ENCODE data around the gene RAB33B.
"Not testable (repeated sequence)": the region's sequence is repeated elsewhere in the genome, so short reads cannot be mapped to it uniquely, and the experiment has no call there.

The RAB33B gene

GRCh38 chr4:139461022-139461628 lies 7.2 kb downstream of the RAB33B start:
- peak; percentile 54 for DNase-seq (ENCODE audit: low read depth, low spot score)

- not testable (repeated sequence) for DNase-seq (ENCODE audit: low read depth, low spot score)
Observed at GRCh38 chr4:139464512-139464911, 10.6 kb downstream of the RAB33B start.

- DNase-seq (ENCODE audit: low read depth, low spot score), result no peak
Observed at GRCh38 chr4:139465922-139466321, 12.0 kb downstream of the RAB33B start.

GRCh38 chr4:139468756-139469155 lies 14.8 kb downstream of the RAB33B start:
- not testable (repeated sequence) for DNase-seq (ENCODE audit: low read depth, low spot score)

GRCh38 chr4:139469216-139469615 lies 15.3 kb downstream of the RAB33B start:
- DNase-seq (ENCODE audit: low read depth, low spot score), result no peak

DNA sequence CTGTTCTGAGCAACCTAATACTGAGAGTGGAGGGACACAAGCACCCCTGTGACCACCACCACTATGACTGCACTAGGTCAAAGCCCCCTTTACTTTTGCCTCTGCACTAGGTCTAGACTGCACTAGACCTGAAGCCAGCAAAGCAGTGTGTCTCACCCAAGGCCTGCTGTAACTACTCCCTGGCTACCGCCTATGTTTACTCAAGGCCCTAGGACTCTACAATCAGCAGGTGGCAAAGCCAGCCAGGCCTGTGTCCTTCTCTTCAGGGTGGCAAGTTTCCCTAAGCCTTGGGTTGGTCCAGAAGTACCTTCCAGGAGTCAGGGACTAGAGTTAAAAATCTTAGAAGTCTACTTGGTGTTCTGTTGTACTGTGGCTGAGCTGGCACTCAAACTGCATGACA lies 15.9 kb downstream of the RAB33B start:
- no peak for DNase-seq (ENCODE audit: low read depth, low spot score)

GRCh38 chr4:139470295-139470694 lies 16.4 kb downstream of the RAB33B start:
- DNase-seq (ENCODE audit: low read depth, low spot score), result no peak

DNA sequence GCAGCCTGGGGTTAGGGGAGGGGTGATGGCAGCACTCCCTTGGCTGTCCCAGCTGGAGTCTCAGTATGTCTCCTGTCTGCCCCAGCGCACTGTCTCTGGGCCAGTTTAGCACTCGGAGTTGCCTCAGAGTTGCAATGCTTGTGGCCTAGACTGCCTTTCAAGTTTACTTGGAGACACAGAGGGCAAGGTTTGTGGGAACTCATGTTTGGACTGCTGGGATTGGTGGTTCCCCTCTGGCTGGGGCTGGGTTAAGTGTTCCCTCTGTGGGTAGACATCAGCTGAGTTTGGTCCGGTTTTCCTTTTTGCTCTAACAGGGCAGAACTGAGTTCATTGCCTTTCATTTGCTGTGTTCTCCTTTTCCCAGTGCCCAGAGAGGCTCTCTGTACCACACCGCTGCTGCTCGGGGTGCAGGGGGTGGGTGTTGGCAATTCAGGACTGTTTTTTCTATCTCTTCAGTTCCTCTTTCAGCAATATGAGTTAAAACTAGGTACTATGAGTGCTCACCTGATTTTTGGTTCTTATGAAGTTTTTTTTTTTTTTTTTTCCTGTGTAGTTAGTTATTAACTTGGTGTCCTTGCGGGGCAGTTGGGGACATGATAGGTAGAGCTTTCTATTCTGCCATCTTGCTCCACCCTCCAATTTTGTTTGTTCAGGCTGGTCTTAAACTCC lies 17.2 kb downstream of the RAB33B start:
- DNase-seq (ENCODE audit: low read depth, low spot score), result no peak

DNA sequence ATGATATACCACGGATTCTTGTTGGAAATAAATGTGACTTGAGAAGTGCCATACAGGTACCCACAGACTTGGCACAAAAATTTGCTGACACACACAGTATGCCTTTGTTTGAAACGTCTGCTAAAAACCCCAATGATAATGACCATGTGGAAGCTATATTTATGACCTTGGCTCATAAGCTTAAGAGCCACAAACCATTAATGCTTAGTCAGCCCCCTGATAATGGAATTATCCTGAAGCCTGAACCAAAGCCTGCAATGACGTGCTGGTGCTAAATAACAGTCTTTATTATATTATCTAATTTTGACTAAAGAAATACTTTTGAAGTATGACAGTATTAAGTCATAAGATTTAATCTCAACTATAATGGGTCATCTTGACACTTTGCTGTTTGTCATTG lies 18.9 kb downstream of the RAB33B start:
- no peak for DNase-seq (ENCODE audit: low read depth, low spot score)

- DNase-seq (ENCODE audit: low read depth, low spot score), result no peak
Observed at GRCh38 chr4:139476363-139476762, 22.4 kb downstream of the RAB33B start.

DNA sequence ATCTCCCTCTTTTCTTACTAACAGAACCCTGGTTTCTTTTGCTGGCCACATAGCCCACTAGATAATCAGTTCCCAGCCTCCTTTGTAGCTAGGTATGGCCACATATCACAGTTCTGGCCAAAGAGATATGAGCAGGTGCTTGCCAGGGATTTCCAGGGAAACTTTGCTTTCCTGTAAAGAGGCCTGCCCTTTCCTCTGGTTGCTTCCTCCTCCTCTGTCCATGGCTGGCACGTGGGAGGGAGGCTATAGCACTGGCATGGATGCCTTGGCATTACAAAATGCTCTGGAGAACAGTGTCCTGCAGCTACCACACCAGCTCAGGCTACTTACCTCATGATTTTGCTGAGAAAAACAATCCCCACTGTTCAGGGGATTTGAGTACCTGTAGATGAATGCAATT lies 27.5 kb downstream of the RAB33B start:
- no peak for DNase-seq (ENCODE audit: low read depth, low spot score)

DNA sequence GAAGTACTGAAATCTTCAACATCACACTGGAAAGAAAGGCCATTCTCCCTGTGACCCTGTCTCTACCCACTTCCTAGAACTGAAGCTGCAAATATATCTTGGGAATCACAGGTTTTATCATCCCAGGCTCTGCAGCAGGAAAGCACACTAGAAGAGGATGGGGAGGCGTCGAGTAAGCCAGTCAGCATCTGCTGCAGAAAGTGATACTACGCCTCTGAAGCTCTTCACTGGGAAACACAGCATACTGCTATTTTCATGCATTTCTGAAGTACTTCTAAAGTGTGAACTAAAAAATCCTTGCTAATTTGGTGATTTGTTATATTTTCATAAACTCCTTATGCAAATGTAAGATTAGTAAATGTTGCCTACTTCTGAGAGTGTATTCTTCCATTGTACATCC lies 29.1 kb downstream of the RAB33B start:
- DNase-seq (ENCODE audit: low read depth, low spot score), result no peak

DNA sequence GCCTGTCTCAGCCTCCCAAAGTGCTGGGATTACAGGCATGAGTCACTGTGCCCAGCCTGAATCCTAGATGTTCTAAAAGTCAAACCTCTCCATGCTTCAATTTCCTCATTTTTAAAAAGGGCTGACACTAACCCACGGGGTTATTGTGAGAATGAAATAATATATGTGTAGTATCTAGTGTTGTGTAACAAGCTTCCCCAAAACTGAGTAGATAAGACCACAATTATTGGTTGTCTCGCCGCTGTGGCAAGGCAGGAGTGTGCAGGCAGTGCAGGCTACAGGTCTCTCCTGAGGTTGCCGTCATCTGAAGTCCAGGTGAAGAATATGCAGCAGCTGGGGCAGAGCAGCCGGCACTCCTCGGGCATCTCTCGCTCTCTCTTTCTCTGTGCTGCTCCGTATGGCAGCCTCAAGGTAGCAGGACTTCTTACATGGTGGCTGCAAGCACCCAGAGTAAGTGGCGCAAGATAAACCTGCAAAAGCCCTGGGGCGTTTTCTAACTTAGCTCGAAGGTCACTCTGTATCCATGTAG lies 30.9 kb downstream of the RAB33B start:
- DNase-seq (ENCODE audit: low read depth, low spot score), result no peak

DNA sequence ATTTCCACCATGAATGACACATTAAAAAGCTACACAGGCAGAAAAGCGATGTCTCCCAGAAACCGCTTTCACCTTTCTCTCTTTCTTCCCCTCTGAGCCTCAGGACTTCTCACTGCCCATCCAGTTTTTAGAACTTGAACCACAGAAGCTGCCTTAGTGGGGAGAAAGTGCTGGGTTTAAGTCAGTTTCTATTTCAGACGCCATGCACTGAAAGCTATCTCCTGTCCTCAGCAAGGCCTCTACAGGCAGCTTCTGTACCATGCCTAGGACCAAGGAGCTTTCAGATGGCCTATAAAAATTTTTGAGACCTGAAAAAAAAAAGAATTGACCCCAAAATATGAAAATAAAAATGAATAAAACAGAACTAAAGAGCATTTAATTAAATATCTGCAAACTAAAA lies 34.5 kb downstream of the RAB33B start:
- no peak for DNase-seq (ENCODE audit: low read depth, low spot score)

GRCh38 chr4:139489638-139490037 lies 35.7 kb downstream of the RAB33B start:
- no peak for DNase-seq (ENCODE audit: low read depth, low spot score)

- peak; percentile 38 for DNase-seq (ENCODE audit: low read depth, low spot score)
Observed at GRCh38 chr4:139492429-139492828, 38.5 kb downstream of the RAB33B start.

GRCh38 chr4:139493176-139493575 lies 39.3 kb downstream of the RAB33B start:
- DNase-seq (ENCODE audit: low read depth, low spot score), result no peak

- DNase-seq (ENCODE audit: low read depth, low spot score), result no peak
Observed at GRCh38 chr4:139499186-139499585, 45.3 kb downstream of the RAB33B start.

GRCh38 chr4:139501117-139501516 lies 47.2 kb downstream of the RAB33B start:
- no peak for DNase-seq (ENCODE audit: low read depth, low spot score)

DNA sequence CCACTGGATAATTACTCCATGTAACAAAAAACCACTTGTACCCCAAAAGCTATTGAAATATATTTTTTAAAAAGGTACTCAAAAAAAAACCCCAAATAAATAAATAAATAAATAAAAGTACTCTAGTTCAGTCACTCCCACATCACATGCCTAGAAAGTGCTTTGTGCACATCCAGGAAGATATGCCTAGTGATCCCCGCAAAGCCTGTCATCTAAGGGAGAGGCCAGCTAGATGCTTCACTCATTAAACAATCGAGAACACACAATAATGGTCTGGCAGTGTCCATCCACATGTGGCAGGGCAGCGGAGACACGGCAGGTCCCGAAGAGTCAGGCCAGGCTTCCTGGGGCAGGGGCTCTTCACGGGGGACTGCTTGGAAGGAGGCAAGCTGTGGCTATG lies 47.6 kb downstream of the RAB33B start:
- DNase-seq (ENCODE audit: low read depth, low spot score), result no peak

DNA sequence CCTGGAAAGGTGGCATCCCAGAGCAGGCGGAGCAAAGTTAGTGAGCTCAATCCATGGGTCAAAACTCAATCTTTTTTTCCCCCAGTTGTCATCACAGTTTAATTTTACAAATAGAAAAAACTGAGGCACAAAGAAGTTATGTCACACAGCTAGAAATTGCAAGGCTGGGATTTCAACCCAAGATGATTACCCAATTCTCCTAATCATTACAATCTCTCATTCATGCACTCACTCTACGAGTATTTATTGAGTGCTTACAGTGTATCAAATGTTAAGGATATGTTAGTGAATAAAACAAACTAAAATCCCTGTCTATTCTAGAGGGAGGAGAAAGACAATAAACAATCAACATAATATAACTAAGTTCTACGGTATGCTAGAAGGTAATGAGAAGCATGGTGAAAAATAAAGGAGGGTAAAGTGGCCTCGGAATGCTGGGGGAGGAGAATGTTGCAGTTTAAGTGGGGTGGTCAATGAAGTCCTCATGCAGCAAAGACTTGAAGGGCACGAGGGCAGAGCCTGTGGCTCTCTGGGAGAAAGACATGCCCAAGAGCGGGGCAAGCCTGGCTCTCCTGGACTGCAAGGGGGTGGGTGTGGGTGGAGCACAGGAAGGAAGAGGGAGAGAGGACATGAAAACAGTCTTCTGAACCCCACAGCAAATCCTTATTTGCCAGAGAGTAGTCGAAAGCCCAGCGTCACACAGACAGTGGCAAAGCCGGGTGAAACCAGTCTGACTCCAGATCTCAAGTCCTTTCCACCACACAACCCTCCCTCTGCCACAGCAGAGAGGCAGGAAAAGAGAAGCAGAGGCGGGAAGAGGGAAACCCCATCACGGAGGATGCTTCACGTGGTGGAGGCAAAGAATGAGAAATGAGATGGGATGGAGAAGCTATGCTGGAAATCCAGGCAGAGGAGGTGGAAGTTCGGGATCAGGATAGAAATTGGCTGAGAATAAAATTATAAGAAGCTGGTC lies 48.3 kb downstream of the RAB33B start:
- no peak for DNase-seq (ENCODE audit: low read depth, low spot score)

DNA sequence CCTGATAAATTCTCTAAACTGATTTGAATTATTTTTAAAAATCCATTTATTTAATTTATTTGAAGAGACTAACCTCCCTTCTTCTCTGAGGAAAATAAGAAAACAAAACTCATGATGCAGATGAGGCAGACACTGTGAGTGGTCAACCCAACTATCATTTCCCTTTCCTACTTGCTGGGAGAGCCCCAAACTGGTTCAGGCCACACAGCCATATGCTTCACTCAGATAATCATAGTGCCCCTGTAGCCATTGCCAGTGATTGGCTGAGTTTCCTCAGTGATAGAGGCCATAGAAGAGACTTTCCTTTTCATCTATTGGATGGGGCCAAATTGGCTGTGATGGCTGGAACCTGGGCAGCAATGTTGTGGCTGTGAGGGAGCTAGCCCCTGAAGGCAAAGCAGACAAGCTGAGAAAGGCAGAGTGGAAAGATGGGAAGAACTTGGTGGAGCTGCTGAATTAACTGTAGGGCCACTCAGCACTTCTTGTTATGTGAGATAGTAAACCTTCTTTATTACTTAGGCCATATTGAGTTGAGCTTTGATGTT lies 49.8 kb downstream of the RAB33B start:
- DNase-seq (ENCODE audit: low read depth, low spot score), result no peak

Data from iPS DF 19.7 (cell line).